Gastroesophageal sphincter (tissue), 3 donors: ENCODE measurements around the gene SOX6.

Source experiments
- EP300 ChIP-seq: sonication (generic); formaldehyde crosslinking; IDR thresholded peaks from one replicate; pipeline ENCODE4 v1.6.1; 2017; ENCODE audit warnings: antibody characterized with exemption, mild to moderate bottlenecking
- POLR2AphosphoS5 ChIP-seq: sonication (generic); formaldehyde crosslinking; IDR thresholded peaks from one replicate; pipeline ENCODE4 v1.6.1; 2017; ENCODE audit warnings: antibody characterized with exemption
- TF ChIP-seq, protein P1 (sequence below), 4 experiments: fragments of 200-600 bp in 2 of 4; fragments of 450-650 bp in 2 of 4; sonication (generic) in 1 of 4; IDR thresholded peaks; one replicate each; pipeline ENCODE4 v1.5.1; 2017 to 2019; ENCODE audit warnings: antibody characterized with exemption in 4 of 4, mild to moderate bottlenecking in 2 of 4, moderate library complexity in 2 of 4

DNA sequence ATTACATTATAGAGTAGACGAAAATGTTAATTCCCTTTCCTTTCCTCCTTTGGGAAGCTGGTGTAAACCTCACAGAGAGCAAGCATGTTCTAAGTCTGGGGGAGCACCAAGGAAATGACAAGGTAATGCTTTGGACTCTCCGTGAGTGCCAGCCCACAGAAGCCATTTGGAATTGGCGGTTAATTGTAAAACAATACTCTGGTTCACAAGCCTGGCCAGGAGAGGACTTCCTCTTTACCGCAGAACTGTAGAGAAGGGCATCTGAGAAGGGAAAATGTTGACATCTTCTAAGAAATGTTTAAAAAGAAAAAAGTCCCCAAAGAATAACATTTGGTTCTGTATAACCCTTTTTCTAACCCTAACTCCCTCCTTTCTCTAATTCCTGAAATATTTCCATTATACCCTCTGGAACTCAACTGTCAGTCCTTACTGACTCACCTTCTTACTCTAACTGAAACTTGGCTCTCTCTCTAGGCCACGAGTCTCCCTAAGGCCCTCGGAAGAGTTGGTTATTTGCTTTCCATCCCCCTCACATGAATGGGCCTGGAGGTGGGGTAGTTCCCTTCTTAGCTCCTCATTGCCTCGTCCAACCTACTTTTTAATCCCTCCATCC, 379.8 kb downstream of the SOX6 start:
- no peak for TF ChIP-seq EP300
- no peak for TF ChIP-seq POLR2AphosphoS5
- TF ChIP-seq, protein P1, sequence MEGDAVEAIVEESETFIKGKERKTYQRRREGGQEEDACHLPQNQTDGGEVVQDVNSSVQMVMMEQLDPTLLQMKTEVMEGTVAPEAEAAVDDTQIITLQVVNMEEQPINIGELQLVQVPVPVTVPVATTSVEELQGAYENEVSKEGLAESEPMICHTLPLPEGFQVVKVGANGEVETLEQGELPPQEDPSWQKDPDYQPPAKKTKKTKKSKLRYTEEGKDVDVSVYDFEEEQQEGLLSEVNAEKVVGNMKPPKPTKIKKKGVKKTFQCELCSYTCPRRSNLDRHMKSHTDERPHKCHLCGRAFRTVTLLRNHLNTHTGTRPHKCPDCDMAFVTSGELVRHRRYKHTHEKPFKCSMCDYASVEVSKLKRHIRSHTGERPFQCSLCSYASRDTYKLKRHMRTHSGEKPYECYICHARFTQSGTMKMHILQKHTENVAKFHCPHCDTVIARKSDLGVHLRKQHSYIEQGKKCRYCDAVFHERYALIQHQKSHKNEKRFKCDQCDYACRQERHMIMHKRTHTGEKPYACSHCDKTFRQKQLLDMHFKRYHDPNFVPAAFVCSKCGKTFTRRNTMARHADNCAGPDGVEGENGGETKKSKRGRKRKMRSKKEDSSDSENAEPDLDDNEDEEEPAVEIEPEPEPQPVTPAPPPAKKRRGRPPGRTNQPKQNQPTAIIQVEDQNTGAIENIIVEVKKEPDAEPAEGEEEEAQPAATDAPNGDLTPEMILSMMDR (IDR thresholded peaks at IDR 0.05) = no peak
